NCI-H2171 treated with DMSO at 0.1 percent for 48 hours (cell line): ENCODE measurements around the gene RPS21.

ENCODE experiments used
- DNase-seq: peaks from one replicate; lab custom pipeline; 2025; lab: John Stamatoyannopoulos, UW

The RPS21 gene

GRCh38 chr20:62386383-62387218 lies at the start of gene RPS21:
Gene RPS21 (plus strand): TSS chr20:62387103. CDS start chr20:62387339, 236 bp downstream.
- peak; percentile 94 for DNase-seq

- DNase-seq: no peak
Measured at GRCh38 chr20:62337558-62338293, 49.2 kb upstream of the RPS21 start.

DNA sequence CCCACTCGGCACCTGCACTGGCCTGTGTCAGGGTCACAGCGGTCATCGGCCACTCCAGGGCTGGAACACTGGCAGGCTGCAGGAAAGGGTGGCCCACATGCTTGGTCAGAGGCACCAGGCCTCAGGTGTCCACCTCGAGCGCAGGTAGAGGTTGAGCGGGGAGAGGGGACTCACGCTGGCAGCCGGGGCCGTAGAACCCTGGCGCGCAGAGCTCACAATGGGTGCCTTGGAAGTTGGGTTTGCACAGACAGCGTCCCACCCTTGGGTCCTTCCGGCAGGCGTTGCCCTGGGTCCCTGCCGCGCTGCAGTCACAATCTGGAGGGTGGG lies 48.6 kb upstream of the RPS21 start:
- no peak for DNase-seq

DNA sequence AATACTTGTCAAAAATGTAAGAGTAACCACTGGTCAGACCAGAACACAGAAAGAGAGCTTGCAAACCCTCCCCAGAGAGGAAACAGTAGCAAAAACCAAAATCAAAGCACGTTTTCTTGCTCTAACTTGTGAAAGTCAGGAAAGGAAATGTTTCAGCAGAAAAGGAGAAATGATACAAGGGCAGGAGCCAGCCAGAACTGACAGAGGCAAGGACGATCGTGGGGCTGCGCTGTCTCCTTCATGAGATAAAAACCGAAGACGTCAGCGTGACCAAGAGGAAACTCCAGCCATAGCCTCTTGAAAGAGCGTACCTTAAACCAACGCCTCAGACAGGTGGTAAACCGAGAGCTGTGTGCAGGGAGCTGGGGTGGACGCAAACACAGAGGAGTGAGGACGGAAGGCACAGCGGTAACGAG lies 47.2 kb upstream of the RPS21 start:
- DNase-seq: no peak

GRCh38 chr20:62342910-62343309 lies 44.0 kb upstream of the RPS21 start:
- peak; percentile 9 for DNase-seq

GRCh38 chr20:62344092-62344491 lies 42.8 kb upstream of the RPS21 start:
- no peak for DNase-seq

DNA sequence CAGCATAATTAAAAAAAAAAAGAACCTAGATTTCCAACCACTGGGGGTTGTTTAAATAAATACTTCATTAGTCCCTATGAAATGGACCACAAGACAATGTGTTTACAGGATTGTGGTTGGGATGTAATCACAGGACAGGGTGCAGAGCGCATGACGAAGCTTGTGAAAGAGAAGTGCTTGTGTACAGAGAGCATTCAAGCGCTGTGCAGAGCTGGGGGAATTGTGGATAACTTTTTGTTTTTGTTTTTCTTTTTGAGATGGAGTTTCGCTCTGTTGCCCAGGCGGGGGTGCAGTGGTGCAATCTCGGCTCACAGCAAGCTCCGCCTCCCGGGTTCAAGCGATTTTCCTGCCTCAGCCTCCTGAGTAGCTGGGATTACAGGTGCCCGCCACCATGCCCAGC lies 42.1 kb upstream of the RPS21 start:
- no peak for DNase-seq

- no peak for DNase-seq
Measured at GRCh38 chr20:62345681-62346370, 41.1 kb upstream of the RPS21 start.

DNA sequence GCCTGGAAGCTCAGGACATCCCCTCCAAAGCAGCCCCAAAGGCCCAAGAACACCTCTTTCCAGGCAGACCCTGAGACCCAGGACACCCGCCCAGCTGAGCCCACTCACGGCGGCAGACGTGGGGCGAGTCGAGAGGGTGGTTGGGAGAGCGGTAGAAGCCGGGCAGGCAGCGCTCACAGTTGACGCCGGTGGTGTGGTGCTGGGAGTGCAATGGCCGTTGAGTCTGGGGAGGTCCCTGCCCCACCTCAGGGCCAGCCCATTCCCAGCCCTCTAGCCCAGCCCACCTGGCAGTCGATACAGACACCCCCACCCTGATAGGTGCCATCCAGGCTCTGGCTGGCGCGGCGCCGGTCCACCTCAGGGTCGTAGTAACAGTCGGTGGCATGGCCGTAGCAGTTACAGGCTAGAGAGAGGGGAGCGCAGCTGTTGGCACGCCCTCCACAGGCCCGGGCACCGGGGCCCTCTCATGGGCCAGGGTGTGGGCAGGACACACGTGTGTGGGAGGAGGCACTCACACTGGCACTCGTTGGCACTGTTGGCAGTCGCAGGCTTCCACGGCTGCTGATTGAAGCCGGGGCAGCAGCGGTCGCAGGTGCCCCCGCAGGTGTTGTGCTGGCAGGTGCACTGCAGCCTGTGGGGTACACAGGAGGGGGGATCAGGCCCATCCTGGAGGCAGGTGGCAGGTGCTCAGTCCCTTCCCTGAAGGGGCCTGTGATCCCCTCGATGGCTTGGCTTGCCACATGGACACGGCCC lies 40.3 kb upstream of the RPS21 start:
- no peak for DNase-seq

DNA sequence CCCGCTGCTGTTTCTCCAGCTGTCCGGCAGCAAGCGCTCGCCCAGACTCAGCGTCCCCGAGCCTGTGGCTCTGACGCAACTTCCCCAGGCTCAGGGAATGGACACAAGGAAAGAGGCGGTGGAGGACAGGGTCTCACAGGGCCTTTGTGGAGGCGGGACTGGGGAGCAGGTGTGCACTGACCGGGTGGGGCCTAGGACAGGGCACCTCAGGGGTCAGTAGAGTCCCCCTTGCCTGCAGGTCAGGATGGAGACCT lies 39.8 kb upstream of the RPS21 start:
- DNase-seq: no peak

- no peak for DNase-seq
Measured at GRCh38 chr20:62347445-62347844, 39.5 kb upstream of the RPS21 start.

DNA sequence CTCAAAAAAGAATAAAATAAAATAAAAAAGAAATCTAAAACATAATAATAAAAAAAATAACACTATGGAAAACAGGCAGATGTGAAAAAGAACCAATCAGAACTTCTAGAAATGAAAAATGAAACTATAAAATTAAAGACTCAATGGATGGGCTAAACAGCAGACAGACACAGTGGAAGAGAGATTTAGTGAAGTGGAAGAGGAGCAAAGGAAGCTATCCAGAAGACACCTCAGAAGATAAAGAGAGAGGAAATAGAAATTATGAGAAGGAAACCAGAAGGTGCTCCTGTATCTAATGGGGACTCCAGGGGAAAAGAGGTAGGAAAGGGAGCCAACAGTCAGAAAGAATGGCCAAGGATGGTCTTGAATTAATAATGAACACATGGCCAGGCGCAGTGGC lies 38.3 kb upstream of the RPS21 start:
- peak; percentile 34 for DNase-seq

DNA sequence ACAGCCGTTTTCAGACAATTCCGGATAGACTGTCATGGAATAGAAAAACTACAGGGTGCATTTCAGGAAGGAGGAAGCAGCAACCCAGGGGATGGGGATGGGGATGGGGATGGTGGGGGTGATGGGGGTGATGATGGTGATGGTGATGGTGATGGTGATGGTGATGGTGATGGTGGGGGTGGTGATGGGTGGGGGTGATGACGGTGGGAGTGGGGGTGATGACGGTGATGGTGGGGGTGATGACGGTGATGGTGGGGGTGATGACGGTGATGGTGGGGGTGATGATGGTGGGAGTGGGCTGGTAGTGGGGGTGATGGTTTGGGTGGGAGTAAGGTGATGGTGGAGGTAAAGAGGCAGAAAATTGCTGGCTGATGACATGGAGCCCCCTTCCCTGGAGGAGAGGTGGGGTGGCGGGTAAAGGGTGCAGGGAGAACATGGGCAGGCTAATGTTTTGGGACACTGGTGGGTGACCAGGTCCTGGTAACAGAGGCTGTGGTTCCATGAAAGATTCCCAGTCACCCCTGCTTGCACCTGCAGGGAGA lies 37.3 kb upstream of the RPS21 start:
- peak; percentile 31 for DNase-seq

GRCh38 chr20:62350098-62350628 lies 36.7 kb upstream of the RPS21 start:
- peak; percentile 91 for DNase-seq

- no peak for DNase-seq
Measured at GRCh38 chr20:62350629-62351422, 36.1 kb upstream of the RPS21 start.

- DNase-seq: no peak
Measured at GRCh38 chr20:62351469-62352401, 35.2 kb upstream of the RPS21 start.

- DNase-seq: no peak
Measured at GRCh38 chr20:62352402-62353288, 34.3 kb upstream of the RPS21 start.

- DNase-seq: no peak
Measured at GRCh38 chr20:62353289-62354030, 33.4 kb upstream of the RPS21 start.
